ENCODE measurements around the gene FIGNL2.

- TF ChIP-seq EZH2 (IDR thresholded peaks at IDR 0.05) (no peak), POLR2AphosphoS5 (IDR thresholded peaks at IDR 0.05; ENCODE audit: borderline replicate concordance, low read depth, low read length) (no peak), FOXP2 (optimal IDR thresholded peaks at IDR 0.05; ENCODE audit: control extremely low read depth, extremely low read length, insufficient read depth) (no peak)
Measured at GRCh38 chr12:51846271-51846691, 2.2 kb downstream of the FIGNL2 start.

All from SK-N-MC (cell line).